Omental fat pad (tissue), 4 donors: ENCODE measurements around the gene GHSR. TPM values are rescaled to one million over a fixed set of nuclear protein-coding genes. Genes with fewer than 3 reads are reported as not detected.

ENCODE experiments used
- ATAC-seq: fragments of 150-250 bp; one replicate; pipeline ENCODE4 v1.9.1; 2016; ENCODE audit warnings: mild to moderate bottlenecking, moderate library complexity; ENCODE audit not compliant: low FRiP score
- DNase-seq: peaks from one replicate; pipeline ENCODE4 v3.0.0-alpha.2; 2019; ENCODE audit warnings: low spot score
- total RNA-seq, 4 donors: library from RNA; depleted of rRNA; stranded (reverse); fragments of >200 nt; gene quantifications; one replicate each; pipeline ENCODE4 v1.1.0, GENCODE V29; 2016
- TF ChIP-seq, protein P1 (sequence below), 3 donors: fragments of 450-650 bp; IDR thresholded peaks; one replicate each; pipeline ENCODE4 v1.5.1; 2016 to 2017; ENCODE audit warnings: antibody characterized with exemption in 3 of 3, mild to moderate bottlenecking in 3 of 3, moderate library complexity in 2 of 3

GHSR gene
- total RNA-seq, 4 donors from 2014 or later: not detected

- TF ChIP-seq, protein P1, sequence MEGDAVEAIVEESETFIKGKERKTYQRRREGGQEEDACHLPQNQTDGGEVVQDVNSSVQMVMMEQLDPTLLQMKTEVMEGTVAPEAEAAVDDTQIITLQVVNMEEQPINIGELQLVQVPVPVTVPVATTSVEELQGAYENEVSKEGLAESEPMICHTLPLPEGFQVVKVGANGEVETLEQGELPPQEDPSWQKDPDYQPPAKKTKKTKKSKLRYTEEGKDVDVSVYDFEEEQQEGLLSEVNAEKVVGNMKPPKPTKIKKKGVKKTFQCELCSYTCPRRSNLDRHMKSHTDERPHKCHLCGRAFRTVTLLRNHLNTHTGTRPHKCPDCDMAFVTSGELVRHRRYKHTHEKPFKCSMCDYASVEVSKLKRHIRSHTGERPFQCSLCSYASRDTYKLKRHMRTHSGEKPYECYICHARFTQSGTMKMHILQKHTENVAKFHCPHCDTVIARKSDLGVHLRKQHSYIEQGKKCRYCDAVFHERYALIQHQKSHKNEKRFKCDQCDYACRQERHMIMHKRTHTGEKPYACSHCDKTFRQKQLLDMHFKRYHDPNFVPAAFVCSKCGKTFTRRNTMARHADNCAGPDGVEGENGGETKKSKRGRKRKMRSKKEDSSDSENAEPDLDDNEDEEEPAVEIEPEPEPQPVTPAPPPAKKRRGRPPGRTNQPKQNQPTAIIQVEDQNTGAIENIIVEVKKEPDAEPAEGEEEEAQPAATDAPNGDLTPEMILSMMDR (IDR thresholded peaks at IDR 0.05): no peak
- DNase-seq (no peak), ATAC-seq (no peak)
These were observed 5.9 kb upstream of the GHSR start for GRCh38 chr3:172454180-172454579.

- no peak for ATAC-seq
- no peak for DNase-seq
- TF ChIP-seq, protein P1 (IDR thresholded peaks at IDR 0.05): no peak
These were observed 1.4 kb upstream of the GHSR start for GRCh38 chr3:172449466-172450149.

GRCh38 chr3:172448661-172449465, 607 bp upstream of the GHSR start:
- ATAC-seq: no peak
- no peak for DNase-seq

DNA sequence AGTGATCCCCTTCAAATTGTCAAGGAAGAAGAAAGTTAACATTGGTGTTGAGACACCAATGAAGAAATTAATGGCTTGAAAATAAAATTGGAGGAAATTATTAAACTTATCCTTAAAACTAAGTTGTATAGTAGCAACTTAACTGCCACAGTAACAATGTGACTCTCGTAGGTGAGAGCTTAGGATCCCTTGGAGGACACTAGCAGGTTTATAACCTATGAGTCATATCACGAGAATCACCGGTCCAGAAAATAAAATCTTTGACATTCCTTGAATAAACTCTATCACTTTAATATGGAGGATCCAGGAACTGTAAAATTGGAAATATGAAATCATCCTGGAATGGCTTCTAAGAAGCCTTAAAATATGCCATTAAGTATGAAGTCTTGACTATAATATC, 2.1 kb downstream of the GHSR start:
- ATAC-seq (no peak), DNase-seq (no peak)
- TF ChIP-seq, protein P1 (IDR thresholded peaks at IDR 0.05): no peak

More at GRCh38 chr3:172448661-172449465, 607 bp upstream of the GHSR start:
- TF ChIP-seq, protein P1 (IDR thresholded peaks at IDR 0.05): no peak

DNA sequence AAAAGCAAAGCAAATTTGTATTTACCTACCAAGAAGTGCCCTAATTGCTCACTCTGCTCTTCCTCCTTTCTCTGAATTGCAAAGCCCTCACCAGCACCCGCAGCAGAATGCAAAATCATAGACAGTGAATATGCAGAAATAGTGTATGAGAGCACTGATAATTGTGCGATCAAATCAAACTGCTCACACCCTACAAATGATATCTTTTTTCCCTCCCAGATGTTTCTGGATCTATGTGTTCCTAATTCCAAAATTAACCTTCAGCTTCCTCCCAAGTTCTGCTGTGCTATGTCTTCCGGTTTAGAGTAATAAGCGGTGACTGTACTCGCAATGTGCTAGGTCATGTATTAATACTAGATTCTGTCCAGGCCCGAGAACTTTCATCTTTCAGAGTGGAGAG, 3.4 kb downstream of the GHSR start:
- TF ChIP-seq, protein P1 (IDR thresholded peaks at IDR 0.05): no peak
- no peak for DNase-seq
- ATAC-seq: no peak

DNA sequence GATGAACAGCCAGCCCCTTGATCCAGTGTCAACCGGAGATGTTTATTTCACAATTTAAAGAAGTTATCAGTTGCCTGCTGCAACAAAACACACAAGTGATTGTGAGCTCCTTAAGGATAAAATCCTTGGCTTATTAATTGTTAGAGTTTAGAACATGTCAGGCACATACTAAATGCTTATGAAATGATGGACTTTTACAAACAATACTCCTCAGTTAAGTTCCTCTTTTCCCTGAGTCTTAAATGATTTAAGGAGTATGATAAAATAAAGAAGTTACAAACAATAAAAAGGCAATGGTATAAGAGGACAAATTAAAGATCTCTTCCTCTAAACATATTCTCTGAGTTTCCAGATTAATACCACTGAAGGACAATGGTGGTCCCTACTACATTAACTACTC, 5.7 kb downstream of the GHSR start:
- ATAC-seq (no peak), DNase-seq (no peak)
- TF ChIP-seq, protein P1 (IDR thresholded peaks at IDR 0.05): no peak
